ENCODE results near the gene SORBS2.

DNA sequence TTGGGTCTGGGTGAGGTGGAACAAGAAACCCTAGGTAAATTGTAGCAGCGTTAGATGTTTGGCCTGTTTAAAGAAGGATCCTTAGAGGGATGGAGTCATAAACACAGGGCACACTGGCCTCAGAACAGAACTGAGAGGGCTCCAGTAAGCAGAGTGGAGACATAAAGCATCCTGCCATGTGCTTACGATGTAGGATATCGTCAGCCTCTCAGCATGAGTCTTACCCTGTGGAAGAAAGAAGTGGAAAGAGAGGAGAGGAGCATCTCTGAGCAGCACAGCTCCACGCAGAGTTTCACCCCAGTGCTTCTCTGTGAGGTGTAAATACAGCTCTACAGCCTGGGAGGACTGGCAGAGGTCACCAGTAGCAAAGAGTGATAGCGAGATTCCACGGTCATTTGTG lies 27.8 kb upstream of the SORBS2 start:
- TF ChIP-seq, protein P1, sequence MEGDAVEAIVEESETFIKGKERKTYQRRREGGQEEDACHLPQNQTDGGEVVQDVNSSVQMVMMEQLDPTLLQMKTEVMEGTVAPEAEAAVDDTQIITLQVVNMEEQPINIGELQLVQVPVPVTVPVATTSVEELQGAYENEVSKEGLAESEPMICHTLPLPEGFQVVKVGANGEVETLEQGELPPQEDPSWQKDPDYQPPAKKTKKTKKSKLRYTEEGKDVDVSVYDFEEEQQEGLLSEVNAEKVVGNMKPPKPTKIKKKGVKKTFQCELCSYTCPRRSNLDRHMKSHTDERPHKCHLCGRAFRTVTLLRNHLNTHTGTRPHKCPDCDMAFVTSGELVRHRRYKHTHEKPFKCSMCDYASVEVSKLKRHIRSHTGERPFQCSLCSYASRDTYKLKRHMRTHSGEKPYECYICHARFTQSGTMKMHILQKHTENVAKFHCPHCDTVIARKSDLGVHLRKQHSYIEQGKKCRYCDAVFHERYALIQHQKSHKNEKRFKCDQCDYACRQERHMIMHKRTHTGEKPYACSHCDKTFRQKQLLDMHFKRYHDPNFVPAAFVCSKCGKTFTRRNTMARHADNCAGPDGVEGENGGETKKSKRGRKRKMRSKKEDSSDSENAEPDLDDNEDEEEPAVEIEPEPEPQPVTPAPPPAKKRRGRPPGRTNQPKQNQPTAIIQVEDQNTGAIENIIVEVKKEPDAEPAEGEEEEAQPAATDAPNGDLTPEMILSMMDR (IDR thresholded peaks at IDR 0.05) = no peak
- TF ChIP-seq BHLHE40 (IDR thresholded peaks at IDR 0.05; ENCODE audit: low read depth, low read length) (no peak), POLR2A (IDR thresholded peaks at IDR 0.05; ENCODE audit: low read length) (no peak), HDAC2 (IDR thresholded peaks at IDR 0.05) (no peak)
- TF ChIP-seq, protein P2, sequence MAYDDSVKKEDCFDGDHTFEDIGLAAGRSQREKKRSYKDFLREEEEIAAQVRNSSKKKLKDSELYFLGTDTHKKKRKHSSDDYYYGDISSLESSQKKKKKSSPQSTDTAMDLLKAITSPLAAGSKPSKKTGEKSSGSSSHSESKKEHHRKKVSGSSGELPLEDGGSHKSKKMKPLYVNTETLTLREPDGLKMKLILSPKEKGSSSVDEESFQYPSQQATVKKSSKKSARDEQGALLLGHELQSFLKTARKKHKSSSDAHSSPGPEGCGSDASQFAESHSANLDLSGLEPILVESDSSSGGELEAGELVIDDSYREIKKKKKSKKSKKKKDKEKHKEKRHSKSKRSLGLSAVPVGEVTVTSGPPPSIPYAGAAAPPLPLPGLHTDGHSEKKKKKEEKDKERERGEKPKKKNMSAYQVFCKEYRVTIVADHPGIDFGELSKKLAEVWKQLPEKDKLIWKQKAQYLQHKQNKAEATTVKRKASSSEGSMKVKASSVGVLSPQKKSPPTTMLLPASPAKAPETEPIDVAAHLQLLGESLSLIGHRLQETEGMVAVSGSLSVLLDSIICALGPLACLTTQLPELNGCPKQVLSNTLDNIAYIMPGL (CRISPR knock-in tag; IDR thresholded peaks at IDR 0.05; ENCODE audit: borderline replicate concordance) = no peak
